ENCODE data around the gene HS3ST6.
"Not testable (repeated sequence)": the region's sequence is repeated elsewhere in the genome, so short reads cannot be mapped to it uniquely, and the experiment has no call there.

DNA sequence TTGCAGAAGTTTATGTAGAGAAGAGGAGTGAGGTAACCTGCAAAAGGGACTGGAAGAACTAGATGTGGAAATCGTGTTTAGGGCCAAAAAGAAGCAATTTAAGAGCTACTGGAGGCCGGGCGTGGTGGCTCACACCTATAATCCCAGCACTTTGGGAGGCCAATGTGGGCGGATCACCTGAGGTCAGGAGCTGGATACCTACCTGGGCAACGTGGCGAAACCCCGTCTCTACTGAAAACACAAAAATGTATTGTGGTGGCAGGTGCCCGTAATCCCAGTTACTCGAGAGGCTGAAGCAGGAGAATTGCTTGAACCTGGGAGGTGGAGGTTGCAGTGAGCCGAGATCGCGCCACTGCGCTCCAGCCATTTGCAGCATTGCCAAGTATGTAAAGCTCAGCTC, 42.1 kb downstream of the HS3ST6 start:
- not testable (repeated sequence) for TF ChIP-seq EZH2 (IDR thresholded peaks at IDR 0.05; ENCODE audit: insufficient read depth, poor library complexity, severe bottlenecking); EZH2phosphoT487 (IDR thresholded peaks at IDR 0.05; ENCODE audit: insufficient read depth, low read depth)

Data from GM23248 (cell line).